Keratinocyte (primary cell): ENCODE results near the gene NPLOC4. TPM values are rescaled to one million over a fixed set of nuclear protein-coding genes. Genes with fewer than 3 reads are reported as not detected.

Experiments used
- DNase-seq: peaks from one replicate; pipeline ENCODE4 v3.0.0-alpha.2; 2011; ENCODE audit warnings: low read depth, missing footprints, low spot score
- FAIRE-seq: peaks from 2 replicates; lab custom pipeline; 2011; peaks lifted over from hg19 to GRCh38; lab: Jason Lieb, UNC
- H2AFZ ChIP-seq: 2 replicates; pipeline ENCODE4 v1.6.0; 2012; ENCODE audit warnings: low read length, control low read depth, inconsistent platforms; ENCODE audit not compliant: control insufficient read depth
- H3K27ac ChIP-seq: 2 replicates; pipeline ENCODE4 v1.5.1; 2011; ENCODE audit warnings: low read length; ENCODE audit not compliant: control insufficient read depth, insufficient read depth
- H3K27me3 ChIP-seq: 3 replicates; pipeline ENCODE4 v1.6.0; 2011; ENCODE audit warnings: low read length; ENCODE audit not compliant: control insufficient read depth, insufficient read depth; ENCODE audit errors: extremely low read depth
- H3K36me3 ChIP-seq, 2 experiments: 2 replicates in 1 of 2; 3 replicates in 1 of 2; pipeline ENCODE4 v1.5.1; 2011; ENCODE audit warnings: low read length in 2 of 2, mild to moderate bottlenecking in 1 of 2; ENCODE audit not compliant: control insufficient read depth in 2 of 2, insufficient read depth in 2 of 2; ENCODE audit errors: extremely low read depth in 1 of 2
- H3K4me1 ChIP-seq: 3 replicates; pipeline ENCODE4 v1.5.1; 2011; ENCODE audit warnings: low read length; ENCODE audit not compliant: control insufficient read depth, insufficient read depth; ENCODE audit errors: extremely low read depth
- H3K4me2 ChIP-seq: 3 replicates; pipeline ENCODE4 v1.6.0; 2011; ENCODE audit warnings: low read depth, low read length; ENCODE audit not compliant: control insufficient read depth, insufficient read depth; ENCODE audit errors: extremely low read depth
- H3K4me3 ChIP-seq, 3 experiments: fragments of 200-600 bp in 1 of 3; sonication (generic) in 1 of 3; 2 replicates in 2 of 3; 3 replicates in 1 of 3; pipeline ENCODE4 v1.5.1; 2011 to 2016; ENCODE audit warnings: low read length in 3 of 3, mild to moderate bottlenecking in 3 of 3, control low read depth in 2 of 3, inconsistent platforms in 1 of 3, low read depth in 1 of 3, mixed read lengths in 1 of 3, mixed run types in 1 of 3, moderate library complexity in 1 of 3; ENCODE audit not compliant: control insufficient read depth in 2 of 3, insufficient read depth in 2 of 3; ENCODE audit errors: extremely low read depth in 1 of 3
- H3K79me2 ChIP-seq: 2 replicates; pipeline ENCODE4 v1.6.0; 2012; ENCODE audit warnings: low read length; ENCODE audit not compliant: control insufficient read depth, insufficient read depth
- H3K9ac ChIP-seq: 3 replicates; pipeline ENCODE4 v1.6.0; 2011; ENCODE audit warnings: low read length; ENCODE audit not compliant: control insufficient read depth, insufficient read depth; ENCODE audit errors: extremely low read depth
- H3K9me1 ChIP-seq: 3 replicates; pipeline ENCODE4 v1.6.0; 2011; ENCODE audit warnings: low read length; ENCODE audit not compliant: control insufficient read depth, insufficient read depth; ENCODE audit errors: extremely low read depth
- H3K9me3 ChIP-seq: 2 replicates; pipeline ENCODE4 v1.5.1; 2012; ENCODE audit warnings: low read depth, low read length; ENCODE audit not compliant: control insufficient read depth
- H4K20me1 ChIP-seq: 3 replicates; pipeline ENCODE4 v1.6.0; 2011; ENCODE audit warnings: low read length; ENCODE audit not compliant: control insufficient read depth, insufficient read depth; ENCODE audit errors: extremely low read depth
- EZH2 ChIP-seq: IDR thresholded peaks from one replicate; pipeline ENCODE4 v1.6.1; 2012; ENCODE audit warnings: inconsistent platforms, mild to moderate bottlenecking, low read length, moderate library complexity
- dilution Hi-C: fragments of 300-500 bp; cut with MboI; formaldehyde crosslinking; loops from one replicate; pipeline ENCODE4 v1.7.0; 2020; ENCODE audit warnings: low sequenced_read_pairs; ENCODE audit not compliant: extremely low pct_ligation_motif_present
- polyA plus RNA-seq, 5 experiments: library from polyadenylated mRNA; depleted of rRNA in 3 of 5; stranded (reverse) in 3 of 5; stranded (forward) in 1 of 5; unstranded in 1 of 5; fragments of >200 nt; gene quantifications; 1 replicate in 1 of 5; 2 replicates in 3 of 5; 3 replicates in 1 of 5; pipeline versions ENCODE4 v1.2.1 to v1.2.3, GENCODE V29; 2011 to 2012; ENCODE audit warnings: missing spikeins in 2 of 5, low read depth in 1 of 5, low replicate concordance in 1 of 5
- TF ChIP-seq, protein P1 (sequence below), 3 experiments: IDR thresholded peaks in 1 of 3; conservative IDR thresholded peaks in 1 of 3; optimal IDR thresholded peaks in 1 of 3; 2 replicates in 2 of 3; 3 replicates in 1 of 3; pipeline versions ENCODE3 to v1.5.1; 2011; ENCODE audit warnings: low read length in 3 of 3, mild to moderate bottlenecking in 3 of 3, moderate library complexity in 2 of 3, control low read depth in 1 of 3, inconsistent platforms in 1 of 3; ENCODE audit not compliant: insufficient read depth in 2 of 3; ENCODE audit errors: extremely low read depth in 1 of 3

Gene NPLOC4
- polyA plus RNA-seq, 1 donor (not counting 4 experiments of a cell fraction or from before 2014, with no cell fraction given), result 64.0 TPM

DNA sequence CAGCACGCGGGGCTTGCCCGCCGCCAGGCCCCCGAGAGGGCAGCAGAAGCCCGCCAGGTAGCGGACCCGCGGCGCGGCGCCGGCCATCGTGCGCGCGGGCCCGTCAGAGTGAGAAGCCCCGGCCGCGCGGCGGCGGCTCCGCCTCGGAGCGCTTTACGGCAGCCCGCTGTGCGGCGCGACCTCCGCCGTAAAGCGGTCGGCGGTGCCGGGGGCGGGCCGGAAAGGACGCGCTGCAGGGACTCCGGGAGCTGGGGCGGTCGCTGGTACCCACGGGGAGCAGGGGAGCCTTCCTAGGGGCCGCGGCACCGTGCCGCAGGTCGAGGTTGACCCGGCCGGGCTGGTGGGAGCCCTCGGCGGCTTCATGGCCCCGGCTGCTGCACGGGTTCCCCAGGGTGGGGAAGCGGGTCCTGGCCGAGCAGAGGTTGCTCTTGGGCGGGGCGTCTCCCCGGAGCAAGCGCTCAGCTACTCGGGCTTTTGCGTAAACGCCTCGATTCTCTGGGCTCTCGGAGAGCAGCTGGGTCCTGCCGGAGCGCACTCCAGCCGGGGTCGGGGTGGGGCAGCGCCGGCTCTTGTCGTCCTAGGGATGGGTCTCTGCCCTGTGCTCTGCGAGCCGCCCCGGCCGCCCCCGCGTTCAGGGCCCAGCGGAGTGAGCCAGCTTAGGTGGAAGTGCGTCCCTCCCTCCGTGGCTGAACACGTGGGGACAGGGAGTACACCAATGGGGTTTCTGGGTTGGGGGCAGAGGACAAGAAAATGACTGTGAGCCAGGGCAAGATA, 84.5 kb downstream of the NPLOC4 start, which contains the start of gene FAAP100:
FAAP100 (minus strand) TSS at position 110 of the 774 bp plus-strand sequence; CDS start at position 87, 23 bp downstream.
- H3K36me3 ChIP-seq, result peaks cover 17 to 21% of the 10 kb centered on the region in 2 experiments
- peaks cover 24% of the 10 kb centered on the region for H3K79me2 ChIP-seq
- no peaks in the 10 kb centered on the region for H3K9me3 ChIP-seq
- H3K9ac ChIP-seq, result peak within 1 kb of the TSS; percentile 78
- no peaks in the 10 kb centered on the region for H3K27me3 ChIP-seq
- H3K9me1 ChIP-seq, result no peaks in the 10 kb centered on the region
- H2AFZ ChIP-seq, result peak within 1 kb of the TSS; percentile 85
- H3K4me2 ChIP-seq, result peak within 1 kb of the TSS; percentile 92
- H3K27ac ChIP-seq, result peak within 1 kb of the TSS; percentile 65
- peaks cover 20% of the 10 kb centered on the region for H3K4me1 ChIP-seq
- TF ChIP-seq EZH2, result no peak
- TF ChIP-seq, protein P1, sequence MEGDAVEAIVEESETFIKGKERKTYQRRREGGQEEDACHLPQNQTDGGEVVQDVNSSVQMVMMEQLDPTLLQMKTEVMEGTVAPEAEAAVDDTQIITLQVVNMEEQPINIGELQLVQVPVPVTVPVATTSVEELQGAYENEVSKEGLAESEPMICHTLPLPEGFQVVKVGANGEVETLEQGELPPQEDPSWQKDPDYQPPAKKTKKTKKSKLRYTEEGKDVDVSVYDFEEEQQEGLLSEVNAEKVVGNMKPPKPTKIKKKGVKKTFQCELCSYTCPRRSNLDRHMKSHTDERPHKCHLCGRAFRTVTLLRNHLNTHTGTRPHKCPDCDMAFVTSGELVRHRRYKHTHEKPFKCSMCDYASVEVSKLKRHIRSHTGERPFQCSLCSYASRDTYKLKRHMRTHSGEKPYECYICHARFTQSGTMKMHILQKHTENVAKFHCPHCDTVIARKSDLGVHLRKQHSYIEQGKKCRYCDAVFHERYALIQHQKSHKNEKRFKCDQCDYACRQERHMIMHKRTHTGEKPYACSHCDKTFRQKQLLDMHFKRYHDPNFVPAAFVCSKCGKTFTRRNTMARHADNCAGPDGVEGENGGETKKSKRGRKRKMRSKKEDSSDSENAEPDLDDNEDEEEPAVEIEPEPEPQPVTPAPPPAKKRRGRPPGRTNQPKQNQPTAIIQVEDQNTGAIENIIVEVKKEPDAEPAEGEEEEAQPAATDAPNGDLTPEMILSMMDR (optimal IDR thresholded peaks at IDR 0.05 in 1 of 3, IDR thresholded peaks at IDR 0.05 in 1 of 3, conservative IDR thresholded peaks at IDR 0.05 in 1 of 3; ENCODE audit: extremely low read depth in 1 of 3, insufficient read depth in 2 of 3, low read length in 3 of 3), result no peak
- DNase-seq (no peak), FAIRE-seq (no peak)
- dilution Hi-C loops, result no loop called here
- peak within 1 kb of the TSS; percentile 79 to 92 (median 88) for H3K4me3 ChIP-seq
- no peaks in the 10 kb centered on the region for H4K20me1 ChIP-seq

DNA sequence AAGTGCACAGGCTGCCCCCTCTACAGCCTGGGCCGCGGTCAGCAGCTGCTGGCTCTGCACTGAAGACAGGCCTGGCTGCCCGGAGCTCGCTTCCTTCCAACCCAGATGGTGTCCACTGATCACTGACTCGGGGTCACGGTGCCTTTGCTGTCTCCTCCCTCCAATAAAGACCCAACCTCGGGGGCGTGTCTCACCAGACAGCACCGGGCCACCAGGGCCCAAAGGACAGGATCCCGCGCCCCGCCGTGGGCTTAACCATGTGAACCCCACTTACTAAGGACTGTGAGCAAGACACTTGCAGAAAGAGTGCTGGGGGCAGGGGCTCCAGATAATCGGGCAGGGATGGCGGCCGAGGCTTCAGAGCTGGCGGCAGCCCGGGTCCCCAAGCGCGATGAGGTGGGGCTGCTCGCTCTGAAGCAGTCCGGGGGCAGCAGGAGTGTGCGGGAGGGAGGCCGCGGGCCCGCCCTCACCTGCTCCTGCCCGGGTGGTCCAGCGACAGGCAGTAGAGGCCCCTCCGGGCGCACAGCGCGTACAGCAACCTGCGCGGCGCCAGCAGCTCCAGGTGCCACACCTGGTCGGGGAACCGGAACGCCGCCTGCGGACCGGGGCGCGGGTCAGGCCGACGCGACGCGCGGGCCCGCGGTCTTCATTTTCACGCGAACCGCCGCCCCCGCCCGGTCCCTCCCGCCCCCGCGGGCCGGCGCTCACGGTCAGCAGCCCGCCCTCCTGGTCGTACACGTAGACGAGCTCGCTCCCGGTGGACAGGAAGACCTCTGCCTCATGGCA, 85.3 kb downstream of the NPLOC4 start:
- peak overlapping the region; percentile 91 for H3K4me2 ChIP-seq
- no peaks in the 10 kb centered on the region for H3K9me1 ChIP-seq
- H4K20me1 ChIP-seq, result no peaks in the 10 kb centered on the region
- DNase-seq (no peak), FAIRE-seq (no peak)
- peak overlapping the region; percentile 79 to 92 (median 88) for H3K4me3 ChIP-seq
- TF ChIP-seq, protein P1 (optimal IDR thresholded peaks at IDR 0.05 in 1 of 3, IDR thresholded peaks at IDR 0.05 in 1 of 3, conservative IDR thresholded peaks at IDR 0.05 in 1 of 3; ENCODE audit: extremely low read depth in 1 of 3, insufficient read depth in 2 of 3, low read length in 3 of 3), result no peak
- TF ChIP-seq EZH2, result no peak
- H3K27me3 ChIP-seq, result no peaks in the 10 kb centered on the region
- peak overlapping the region; percentile 43 for H3K27ac ChIP-seq
- peaks cover 24% of the 10 kb centered on the region for H3K79me2 ChIP-seq
- dilution Hi-C loops, result no loop called here
- H3K9me3 ChIP-seq, result no peaks in the 10 kb centered on the region
- peak overlapping the region; percentile 85 for H2AFZ ChIP-seq
- H3K4me1 ChIP-seq, result peaks cover 20% of the 10 kb centered on the region
- H3K9ac ChIP-seq, result peak overlapping the region; percentile 78
- H3K36me3 ChIP-seq, result peaks cover 19 to 20% of the 10 kb centered on the region in 2 experiments
